Measurements from ENCODE around the gene EIF4H. TPM values are rescaled to one million over a fixed set of nuclear protein-coding genes. Genes with fewer than 3 reads are reported as not detected.

EIF4H gene
- total and polyA plus RNA-seq, 2 donors (not counting 1 experiment from before 2014, with no cell fraction given) = 127 to 199 TPM

- Histone ChIP-seq H3K4me2 (replicated peaks; ENCODE audit: low read depth, low read length, poor library complexity, severe bottlenecking) (no peak overlapping the region), H4K20me1 (ENCODE audit: control insufficient read depth, insufficient read depth, low read length, poor library complexity, severe bottlenecking) (no peaks in the 10 kb centered on the region), H2AFZ (ENCODE audit: insufficient read depth, low read depth, low read length, poor library complexity, severe bottlenecking) (no peak overlapping the region), H3K79me2 (ENCODE audit: control insufficient read depth, insufficient read depth, low read length) (no peaks in the 10 kb centered on the region), H3K4me3 (ENCODE audit: control extremely low read depth in 1 of 5, extremely low read depth in 1 of 5, insufficient read depth in 1 of 5, low read depth in 2 of 5, low read length in 4 of 5) (no peak overlapping the region), H3K4me1 (ENCODE audit: control insufficient read depth in 2 of 2, insufficient read depth in 2 of 2, low read length in 2 of 2) (no peaks in the 10 kb centered on the region), H3K36me3 (replicated peaks in 1 of 2; ENCODE audit: control extremely low read depth in 1 of 2, control insufficient read depth in 1 of 2, extremely low read depth in 1 of 2, insufficient read depth in 2 of 2, low read length in 1 of 2) (no peaks in the 10 kb centered on the region), H3K27ac (ENCODE audit: low read length in 2 of 2) (no peak overlapping the region), H3K9ac (ENCODE audit: low read length) (no peak overlapping the region), H3K27me3 (replicated peaks in 1 of 4; ENCODE audit: control extremely low read depth in 1 of 4, control insufficient read depth in 3 of 4, insufficient read depth in 4 of 4, low read length in 3 of 4) (no peaks in the 10 kb centered on the region), H3K9me3 (ENCODE audit: control extremely low read depth in 1 of 3, control insufficient read depth in 2 of 3, insufficient read depth in 1 of 3, low read length in 2 of 3) (peaks cover 0 to 19% (median 5%) of the 10 kb centered on the region in 3 donors)
- no CpG with 5 or more reads among the region's 1 CpG for WGBS (ENCODE audit: insufficient coverage)
- ChIA-PET POLR2A (no interaction called here), CTCF (interaction anchor here (1.8 kb wide), 1 partner anchor 81 kb away, joined by 5 read pairs; no protein-coding TSS in a partner anchor)
- Mint-ChIP-seq H3K27ac (no peak overlapping the region), H3K4me3 (no peak overlapping the region), H3K27me3 (peaks cover 4% of the 10 kb centered on the region), H3K9me3 (ENCODE audit: insufficient read depth) (peaks cover 5% of the 10 kb centered on the region), H3K4me1 (peaks cover 3% of the 10 kb centered on the region)
- intact Hi-C loops (cut with micrococcal nuclease) = no loop called here
- TF ChIP-seq CTCF (IDR thresholded peaks at IDR 0.05) (no peak), EZH2 (IDR thresholded peaks at IDR 0.05; ENCODE audit: borderline replicate concordance, insufficient read depth, low read depth, low read length, poor library complexity, severe bottlenecking) (no peak)
- DNase-seq = no peak
- no peak for ATAC-seq (ENCODE audit: low read depth)
Measured at GRCh38 chr7:74148491-74148890, 25.7 kb upstream of the EIF4H start.

GRCh38 chr7:74149071-74149470 is 25.1 kb upstream of the EIF4H start:
- H3K4me3 Mint-ChIP-seq = no peak overlapping the region
- POLR2A ChIA-PET = no interaction called here
- DNase-seq (no peak), ATAC-seq (ENCODE audit: low read depth) (no peak)
- Histone ChIP-seq H3K27me3 (replicated peaks in 1 of 4; ENCODE audit: control extremely low read depth in 1 of 4, control insufficient read depth in 3 of 4, insufficient read depth in 4 of 4, low read length in 3 of 4) (no peaks in the 10 kb centered on the region), H3K36me3 (replicated peaks in 1 of 2; ENCODE audit: control extremely low read depth in 1 of 2, control insufficient read depth in 1 of 2, extremely low read depth in 1 of 2, insufficient read depth in 2 of 2, low read length in 1 of 2) (no peaks in the 10 kb centered on the region), H2AFZ (ENCODE audit: insufficient read depth, low read depth, low read length, poor library complexity, severe bottlenecking) (no peak overlapping the region), H3K4me2 (replicated peaks; ENCODE audit: low read depth, low read length, poor library complexity, severe bottlenecking) (no peak overlapping the region), H3K4me3 (ENCODE audit: control extremely low read depth in 1 of 5, extremely low read depth in 1 of 5, insufficient read depth in 1 of 5, low read depth in 2 of 5, low read length in 4 of 5) (no peak overlapping the region), H3K79me2 (ENCODE audit: control insufficient read depth, insufficient read depth, low read length) (no peaks in the 10 kb centered on the region), H3K9me3 (ENCODE audit: control extremely low read depth in 1 of 3, control insufficient read depth in 2 of 3, insufficient read depth in 1 of 3, low read length in 2 of 3) (peaks cover 0 to 15% (median 5%) of the 10 kb centered on the region in 3 donors), H3K9ac (ENCODE audit: low read length) (no peak overlapping the region), H3K27ac (ENCODE audit: low read length in 2 of 2) (no peak overlapping the region), H3K4me1 (ENCODE audit: control insufficient read depth in 2 of 2, insufficient read depth in 2 of 2, low read length in 2 of 2) (no peaks in the 10 kb centered on the region), H4K20me1 (ENCODE audit: control insufficient read depth, insufficient read depth, low read length, poor library complexity, severe bottlenecking) (no peaks in the 10 kb centered on the region)
- no peak overlapping the region for H3K27ac Mint-ChIP-seq
- H3K27me3 Mint-ChIP-seq = peaks cover 4% of the 10 kb centered on the region
- TF ChIP-seq EZH2 (IDR thresholded peaks at IDR 0.05; ENCODE audit: borderline replicate concordance, insufficient read depth, low read depth, low read length, poor library complexity, severe bottlenecking) (no peak), CTCF (IDR thresholded peaks at IDR 0.05) (no peak)
- intact Hi-C loops (cut with micrococcal nuclease) = no loop called here
- no CpG with 5 or more reads among the region's 5 CpGs for WGBS (ENCODE audit: insufficient coverage)
- peaks cover 3% of the 10 kb centered on the region for H3K4me1 Mint-ChIP-seq
- CTCF ChIA-PET = interaction anchor here (0.7 to 1.8 kb wide), 3 partner anchors 8 to 81 kb away, joined by 3 to 5 read pairs (median 3); no protein-coding TSS in a partner anchor
- peaks cover 5% of the 10 kb centered on the region for H3K9me3 Mint-ChIP-seq (ENCODE audit: insufficient read depth)

All from B cell (primary cell).